Stimulated activated naive B cell treated with anti-CD40 and anti-IgM and Interleukin-4, amounts not matched to agents 10 μg/mL and 1 μg/mL and 100 μg/mL, for 72 hours (primary cell): ENCODE results near the gene SFXN3.

Source experiments
- ATAC-seq, 2 donors: fragments of 150-1000 bp; cut with Tn5 transposase; replicated peaks; 2 replicates each; pipeline ENCODE4 v1.10.0; 2021; ENCODE audit warnings: moderate library complexity in 1 of 2
- DNase-seq: peaks from one replicate; pipeline ENCODE4 v3.0.0; 2021
- H3K27ac Mint-ChIP-seq: one replicate; pipeline ENCODE4 v1.8.0; 2022; ENCODE audit warnings: mild to moderate bottlenecking, mixed read lengths
- H3K27me3 Mint-ChIP-seq, 2 donors: one replicate each; pipeline ENCODE4 v1.8.0; 2022; ENCODE audit warnings: mixed read lengths in 2 of 2
- H3K36me3 Mint-ChIP-seq, 2 donors: one replicate each; pipeline ENCODE4 v1.8.0; 2022; ENCODE audit warnings: mixed read lengths in 2 of 2, mild to moderate bottlenecking in 1 of 2
- H3K4me1 Mint-ChIP-seq, 2 donors: one replicate each; pipeline ENCODE4 v1.8.0; 2022; ENCODE audit warnings: mixed read lengths in 2 of 2, mild to moderate bottlenecking in 1 of 2
- H3K4me3 Mint-ChIP-seq, 2 donors: one replicate each; pipeline ENCODE4 v1.8.0; 2022; ENCODE audit warnings: mild to moderate bottlenecking in 2 of 2, mixed read lengths in 2 of 2, moderate library complexity in 1 of 2
- H3K9me3 Mint-ChIP-seq, 2 donors: one replicate each; pipeline ENCODE4 v1.8.0; 2022; ENCODE audit warnings: mixed read lengths in 2 of 2, mild to moderate bottlenecking in 1 of 2

Gene SFXN3

GRCh38 chr10:101015582-101015973 lies 15.5 kb upstream of the SFXN3 start:
- ATAC-seq (no peak), DNase-seq (no peak)
- Mint-ChIP-seq H3K27me3 (peaks cover 46 to 55% of the 10 kb centered on the region in 2 donors), H3K4me1 (peaks cover 29 to 44% of the 10 kb centered on the region in 2 donors), H3K9me3 (no peaks in the 10 kb centered on the region), H3K4me3 (no peak overlapping the region), H3K27ac (no peak overlapping the region), H3K36me3 (no peaks in the 10 kb centered on the region)

DNA sequence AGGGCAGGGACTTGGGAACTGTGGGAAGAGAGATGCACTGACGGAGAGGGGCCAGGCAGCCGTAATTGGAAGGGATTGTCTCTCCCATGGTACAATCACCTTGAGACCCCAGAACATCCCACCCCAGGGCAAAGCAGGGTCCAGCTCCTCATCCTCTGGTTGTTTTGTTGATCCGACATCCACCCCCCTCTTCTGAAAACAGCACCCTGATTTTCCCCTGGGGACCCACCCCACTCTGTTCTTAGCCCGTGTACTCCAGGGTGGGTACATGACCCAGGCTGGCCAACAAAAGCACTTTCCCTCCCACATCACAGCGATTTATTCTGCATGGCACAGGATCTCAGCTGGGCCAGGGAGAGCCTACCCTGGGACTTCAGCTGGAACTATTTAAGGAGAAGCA lies 14.2 kb upstream of the SFXN3 start:
- H3K9me3 Mint-ChIP-seq = no peaks in the 10 kb centered on the region
- no peaks in the 10 kb centered on the region for H3K36me3 Mint-ChIP-seq
- no peak for ATAC-seq
- peak overlapping the region; percentile 1 for H3K27ac Mint-ChIP-seq
- no peak for DNase-seq
- H3K4me1 Mint-ChIP-seq = peaks cover 29 to 44% of the 10 kb centered on the region in 2 donors
- no peak overlapping the region for H3K4me3 Mint-ChIP-seq
- H3K27me3 Mint-ChIP-seq = peaks cover 50 to 64% of the 10 kb centered on the region in 2 donors

- no peak for DNase-seq
- Mint-ChIP-seq H3K4me3 (peak overlapping the region; percentile 61 to 71), H3K4me1 (peaks cover 22 to 38% of the 10 kb centered on the region in 2 donors), H3K9me3 (no peaks in the 10 kb centered on the region), H3K27ac (peak overlapping the region; percentile 87), H3K36me3 (no peaks in the 10 kb centered on the region), H3K27me3 (peaks cover 49 to 67% of the 10 kb centered on the region in 2 donors)
- ATAC-seq = peak; percentile 61 to 65
Measured at GRCh38 chr10:101018118-101018599, 12.9 kb upstream of the SFXN3 start.

GRCh38 chr10:101018600-101019439 lies 12.2 kb upstream of the SFXN3 start:
- Mint-ChIP-seq H3K4me3 (peak overlapping the region; percentile 61 to 71), H3K9me3 (no peaks in the 10 kb centered on the region), H3K27ac (peak overlapping the region; percentile 87), H3K4me1 (peaks cover 18 to 34% of the 10 kb centered on the region in 2 donors), H3K27me3 (peaks cover 47 to 63% of the 10 kb centered on the region in 2 donors), H3K36me3 (no peaks in the 10 kb centered on the region)
- DNase-seq (peak; percentile 65), ATAC-seq (peak; percentile 79 to 80)

- DNase-seq = no peak
- H3K9me3 Mint-ChIP-seq = no peaks in the 10 kb centered on the region
- no peak overlapping the region for H3K27ac Mint-ChIP-seq
- H3K27me3 Mint-ChIP-seq = peaks cover 45 to 63% of the 10 kb centered on the region in 2 donors
- no peak for ATAC-seq
- H3K4me3 Mint-ChIP-seq = peak overlapping the region in 1 of 2 donors; percentile 9
- no peaks in the 10 kb centered on the region for H3K36me3 Mint-ChIP-seq
- peaks cover 16 to 29% of the 10 kb centered on the region in 2 donors for H3K4me1 Mint-ChIP-seq
Measured at GRCh38 chr10:101019440-101019703, 11.7 kb upstream of the SFXN3 start.

DNA sequence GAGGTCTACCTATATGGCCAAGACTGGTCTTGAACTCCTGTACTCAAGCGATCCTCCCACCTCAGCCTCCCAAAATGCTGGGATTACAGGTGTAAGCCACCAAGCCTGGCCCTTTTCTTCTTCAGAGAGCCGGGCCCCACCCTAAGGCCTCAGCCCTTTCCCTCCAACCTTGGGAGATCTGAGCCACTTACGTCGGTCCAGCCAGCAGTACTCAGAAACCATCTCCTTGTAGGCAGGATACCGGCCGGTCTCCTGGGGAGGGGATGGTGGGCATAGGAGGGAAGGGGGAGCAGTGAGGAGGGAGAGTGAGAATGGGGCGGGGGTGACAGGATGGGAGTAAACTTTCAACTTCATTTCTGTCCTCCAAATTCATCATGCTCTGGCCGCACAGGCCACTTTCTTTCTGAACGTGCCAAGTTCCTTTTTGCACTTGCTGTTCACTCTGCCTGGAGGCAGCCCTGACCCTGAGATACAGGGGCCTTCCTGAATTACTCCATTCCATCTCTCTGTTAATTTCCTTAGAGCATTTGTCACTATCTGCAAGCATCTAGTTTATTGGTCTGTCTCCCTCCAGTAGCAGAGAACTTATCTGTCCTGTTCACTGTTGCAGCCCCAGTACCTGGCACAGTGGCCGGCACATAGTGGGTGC lies 10.5 kb upstream of the SFXN3 start:
- Mint-ChIP-seq H3K27ac (no peak overlapping the region), H3K27me3 (peaks cover 36 to 55% of the 10 kb centered on the region in 2 donors), H3K9me3 (no peaks in the 10 kb centered on the region), H3K36me3 (no peaks in the 10 kb centered on the region), H3K4me3 (no peak overlapping the region), H3K4me1 (peaks cover 11 to 25% of the 10 kb centered on the region in 2 donors)
- ATAC-seq (no peak), DNase-seq (no peak)

DNA sequence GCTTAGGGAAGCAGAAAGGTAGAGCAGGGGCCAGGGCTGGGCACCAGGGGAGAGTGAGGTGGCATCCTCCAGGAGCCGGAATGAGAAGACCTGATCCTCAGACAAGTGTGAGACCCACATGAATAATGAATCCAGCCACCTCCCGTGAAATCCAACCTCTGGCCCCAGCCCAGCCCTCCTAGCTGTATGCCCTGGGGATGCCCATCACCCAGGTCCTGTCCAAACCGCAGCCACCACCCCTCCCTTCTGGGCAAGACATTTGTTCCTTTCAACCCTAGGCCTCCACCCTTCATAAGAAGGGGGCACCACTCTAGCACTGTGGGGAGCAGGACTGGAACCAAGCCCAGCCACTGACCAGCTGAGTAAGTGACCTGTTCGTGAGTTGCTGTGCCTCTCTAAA lies 9.8 kb upstream of the SFXN3 start:
- peaks cover 11 to 25% of the 10 kb centered on the region in 2 donors for H3K4me1 Mint-ChIP-seq
- no peak for DNase-seq
- H3K9me3 Mint-ChIP-seq = no peaks in the 10 kb centered on the region
- no peak overlapping the region for H3K27ac Mint-ChIP-seq
- ATAC-seq = no peak
- H3K4me3 Mint-ChIP-seq = no peak overlapping the region
- H3K27me3 Mint-ChIP-seq = peaks cover 32 to 48% of the 10 kb centered on the region in 2 donors
- no peaks in the 10 kb centered on the region for H3K36me3 Mint-ChIP-seq

DNA sequence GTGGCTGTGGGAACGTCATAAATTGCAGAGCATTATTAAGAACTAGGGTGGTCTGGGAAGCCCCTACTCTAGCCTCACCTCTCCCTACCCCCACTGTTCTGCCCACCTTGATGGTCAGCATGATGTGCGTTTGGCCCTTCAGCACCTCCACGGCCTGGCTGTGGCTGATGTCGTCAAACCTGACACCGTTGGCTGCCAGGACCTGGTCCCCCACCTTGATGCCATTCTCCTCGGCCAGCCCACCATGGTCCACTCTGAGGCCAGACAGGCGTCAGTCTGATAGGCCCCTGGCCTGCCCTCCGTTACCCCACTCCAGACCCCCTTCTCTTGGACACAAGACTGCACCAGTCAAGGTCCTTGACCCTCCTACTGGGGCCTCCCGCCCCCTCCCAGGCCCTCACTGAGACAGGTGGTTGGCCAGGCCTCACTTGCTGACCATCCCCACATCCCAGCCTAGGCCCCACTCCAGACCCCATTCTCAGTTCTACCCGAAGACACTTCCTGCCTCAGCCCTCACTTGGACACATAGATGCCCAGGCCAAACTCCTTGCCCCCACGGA lies 9.3 kb upstream of the SFXN3 start:
- Mint-ChIP-seq H3K27me3 (peaks cover 26 to 42% of the 10 kb centered on the region in 2 donors), H3K4me3 (no peak overlapping the region), H3K4me1 (peaks cover 11 to 25% of the 10 kb centered on the region in 2 donors), H3K9me3 (no peaks in the 10 kb centered on the region), H3K36me3 (no peaks in the 10 kb centered on the region), H3K27ac (peak overlapping the region; percentile 14)
- ATAC-seq (no peak), DNase-seq (no peak)

- H3K27ac Mint-ChIP-seq = no peak overlapping the region
- H3K27me3 Mint-ChIP-seq = peaks cover 28 to 41% of the 10 kb centered on the region in 2 donors
- H3K36me3 Mint-ChIP-seq = no peaks in the 10 kb centered on the region
- H3K9me3 Mint-ChIP-seq = no peaks in the 10 kb centered on the region
- ATAC-seq (no peak), DNase-seq (no peak)
- H3K4me1 Mint-ChIP-seq = peaks cover 7 to 16% of the 10 kb centered on the region in 2 donors
- H3K4me3 Mint-ChIP-seq = no peak overlapping the region
Measured at GRCh38 chr10:101022967-101023705, 7.9 kb upstream of the SFXN3 start.

- Mint-ChIP-seq H3K4me1 (peaks cover 18 to 22% of the 10 kb centered on the region in 2 donors), H3K36me3 (no peaks in the 10 kb centered on the region), H3K27me3 (peaks cover 29 to 30% of the 10 kb centered on the region in 2 donors), H3K9me3 (no peaks in the 10 kb centered on the region), H3K4me3 (no peak overlapping the region), H3K27ac (no peak overlapping the region)
- DNase-seq (no peak), ATAC-seq (no peak)
Measured at GRCh38 chr10:101027106-101027720, 3.8 kb upstream of the SFXN3 start.

GRCh38 chr10:101028446-101029337 lies 2.3 kb upstream of the SFXN3 start:
- Mint-ChIP-seq H3K9me3 (no peaks in the 10 kb centered on the region), H3K4me3 (no peak overlapping the region), H3K27me3 (peaks cover 29% of the 10 kb centered on the region in 2 donors), H3K4me1 (peaks cover 27 to 30% of the 10 kb centered on the region in 2 donors), H3K36me3 (no peaks in the 10 kb centered on the region), H3K27ac (no peak overlapping the region)
- DNase-seq = no peak
- ATAC-seq = no peak

DNA sequence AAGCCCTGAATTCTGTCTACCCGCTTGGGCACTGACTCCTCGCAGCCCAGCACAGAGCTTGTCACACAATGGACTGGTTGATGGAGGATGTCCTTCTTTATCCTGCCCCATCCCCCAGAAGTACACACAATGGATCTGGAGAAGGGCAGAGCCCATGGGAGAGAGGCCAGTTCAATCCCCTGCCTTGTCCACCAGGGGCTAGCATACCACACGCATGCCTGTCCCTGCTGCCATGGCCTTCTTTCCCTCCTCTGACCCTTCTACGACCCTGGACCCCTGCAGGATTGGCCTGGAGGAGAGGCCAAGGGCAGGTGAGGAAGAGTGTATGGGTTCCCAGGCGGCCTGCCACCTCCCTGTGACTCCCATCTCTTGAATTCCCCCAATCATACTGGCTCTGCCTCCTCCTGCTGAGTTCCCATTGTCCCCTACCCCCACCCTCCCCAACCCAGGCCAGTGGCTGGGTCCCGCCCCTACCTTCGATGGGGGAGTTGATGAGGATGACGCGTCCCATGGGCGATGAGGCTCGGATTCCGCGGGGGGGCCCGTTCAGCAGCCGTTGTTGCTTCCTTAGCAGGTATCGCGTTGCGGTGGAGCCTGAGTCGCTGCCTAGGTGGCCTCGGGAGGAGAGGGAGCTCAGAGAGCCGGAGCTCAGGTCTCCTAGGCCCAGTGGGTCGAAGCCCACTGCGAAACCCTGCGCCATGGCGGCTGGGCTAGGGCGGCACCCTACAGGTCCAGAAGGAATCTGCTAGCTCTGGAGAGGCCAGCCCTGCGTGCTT lies 1.3 kb upstream of the SFXN3 start:
- Mint-ChIP-seq H3K4me1 (peaks cover 27 to 30% of the 10 kb centered on the region in 2 donors), H3K36me3 (no peaks in the 10 kb centered on the region), H3K4me3 (no peak overlapping the region), H3K27ac (no peak overlapping the region), H3K9me3 (no peaks in the 10 kb centered on the region), H3K27me3 (peaks cover 29% of the 10 kb centered on the region in 2 donors)
- ATAC-seq (no peak), DNase-seq (no peak)
